ENCODE data around the gene TMC6.
"Not testable (repeated sequence)": the region's sequence is repeated elsewhere in the genome, so short reads cannot be mapped to it uniquely, and the experiment has no call there.

Gene TMC6

DNA sequence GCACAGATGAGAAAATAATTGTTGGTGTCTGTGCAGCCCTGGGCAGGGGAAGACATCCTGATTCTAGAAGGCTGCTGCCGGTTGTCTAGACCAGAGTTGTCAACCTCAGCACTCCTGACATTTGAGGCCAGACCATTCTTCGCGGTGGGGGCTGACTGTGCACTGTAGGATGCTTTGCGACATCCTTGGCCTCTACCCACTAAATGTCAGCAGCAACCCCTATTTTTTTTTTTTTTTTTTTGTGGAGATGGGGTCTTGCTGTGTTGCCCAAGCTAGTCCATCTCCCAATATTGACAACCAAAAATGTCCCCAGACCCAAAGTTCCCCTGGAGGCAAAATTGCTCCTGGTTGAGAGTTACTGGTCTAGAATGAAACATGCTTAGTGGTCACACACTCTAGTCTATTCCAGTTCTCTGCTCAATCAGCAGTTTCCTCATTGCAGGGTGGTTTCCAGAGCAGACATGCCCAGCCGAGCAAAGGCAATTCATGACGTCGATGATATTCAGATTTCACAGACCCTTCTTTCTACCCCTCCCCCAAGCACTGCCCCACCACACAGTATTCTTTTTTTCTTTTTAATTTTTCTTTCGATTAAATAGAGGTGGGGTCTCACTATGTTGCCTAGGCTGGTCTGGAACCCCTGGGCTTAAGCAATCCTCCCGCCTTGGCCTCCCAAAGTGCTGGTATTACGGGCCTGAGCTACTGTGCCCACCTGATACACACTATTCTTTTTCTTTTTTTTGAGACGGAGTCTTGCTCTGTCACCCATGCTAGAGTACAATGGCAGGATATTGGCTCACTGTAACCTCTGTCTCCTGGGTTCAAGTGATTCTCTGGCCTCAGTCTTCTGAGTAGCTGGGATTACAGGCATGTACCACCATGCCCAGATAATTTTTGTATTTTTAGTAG is 26.6 kb upstream of the TMC6 start:
- DNase-seq, result no peak

DNA sequence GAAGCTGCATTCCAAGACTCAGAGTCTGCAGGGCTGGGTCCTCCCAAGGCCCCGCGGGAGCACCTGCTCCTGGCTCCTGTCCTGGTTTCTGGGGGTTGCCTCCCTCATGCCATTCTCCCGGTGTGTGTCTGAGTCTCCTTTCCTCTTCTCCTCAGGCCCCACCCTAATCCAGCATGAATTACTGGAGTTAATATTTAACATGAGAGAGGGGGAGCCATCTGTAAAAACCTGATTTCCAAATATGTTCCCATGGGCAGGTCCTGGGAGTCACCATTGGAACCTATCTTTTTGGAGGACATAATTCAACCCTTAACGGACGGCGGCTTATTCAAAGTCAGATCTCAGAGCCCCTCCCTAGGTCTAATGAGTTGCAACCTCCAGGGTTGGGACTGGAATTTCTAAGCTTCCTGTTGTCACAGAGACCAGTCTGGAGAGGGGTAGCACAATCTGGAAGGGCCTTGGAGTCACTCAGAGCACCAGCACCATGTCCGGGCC is 23.0 kb upstream of the TMC6 start:
- DNase-seq, result no peak

DNA sequence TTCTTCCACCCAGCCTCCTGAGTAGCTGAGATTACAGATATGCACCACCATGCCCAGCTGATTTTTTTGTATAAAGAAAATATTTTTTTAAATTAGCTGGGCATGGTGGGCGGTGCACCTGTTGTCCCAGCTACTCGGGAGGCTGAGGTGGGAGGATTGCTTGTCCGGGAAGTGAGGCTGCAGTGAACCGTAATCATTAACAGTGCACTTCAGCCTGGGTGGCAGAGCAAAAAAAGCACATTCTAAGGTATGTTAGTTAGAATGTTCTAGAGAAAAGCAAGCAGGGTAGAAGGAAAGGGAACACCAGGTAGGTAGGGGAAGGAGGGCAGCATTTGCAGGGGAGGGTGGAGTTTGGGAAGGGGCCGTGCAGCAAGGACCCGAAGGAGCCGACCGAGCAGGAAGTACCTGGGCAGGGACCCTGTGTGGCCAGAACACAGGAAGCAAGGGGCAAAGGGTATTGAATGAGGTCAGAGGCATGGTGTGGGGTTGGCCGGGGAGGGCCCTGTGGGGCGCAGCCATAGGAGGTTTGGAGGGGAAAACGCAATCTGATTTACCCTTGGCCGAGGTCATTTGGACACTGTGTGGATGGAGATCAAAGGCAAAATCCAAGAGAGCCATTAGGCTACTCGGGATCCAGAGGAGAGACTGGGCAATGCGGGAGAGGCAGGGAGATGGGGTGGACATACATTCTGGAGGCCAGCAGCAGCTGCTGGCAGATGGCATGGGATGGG is 19.9 kb upstream of the TMC6 start:
- no peak for DNase-seq

DNA sequence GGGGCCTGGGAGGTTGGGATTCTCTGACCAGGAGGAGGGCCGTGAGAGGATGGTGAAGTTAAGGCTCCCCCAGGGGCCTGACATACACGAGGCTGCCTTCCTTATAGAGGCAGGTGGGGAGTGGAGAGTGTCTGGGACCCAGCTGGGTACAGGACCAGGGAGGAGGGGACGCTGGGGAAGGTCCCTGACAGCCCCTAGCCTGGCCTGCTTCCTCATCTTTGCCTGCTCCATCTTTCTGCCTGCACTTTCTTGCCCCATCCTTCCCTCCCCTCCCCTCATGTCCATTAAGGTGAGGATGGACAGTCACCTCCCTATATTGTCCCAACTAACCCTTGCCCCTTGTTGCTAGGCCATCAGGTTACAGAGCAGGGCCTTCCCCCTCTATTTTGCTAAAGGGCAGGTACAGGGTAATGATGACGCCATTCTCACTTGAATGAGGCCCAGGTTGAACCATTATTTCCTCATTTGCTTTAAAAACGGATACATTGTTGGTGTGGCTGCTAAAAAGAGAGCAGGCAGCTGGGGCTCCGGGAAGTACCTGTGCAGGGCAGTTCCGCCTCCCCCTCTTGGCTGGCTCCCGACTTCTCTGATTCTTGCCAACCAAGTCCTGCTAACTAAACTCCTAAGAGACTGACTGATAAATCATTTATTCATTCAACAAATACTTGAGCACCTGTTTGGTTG is 18.9 kb upstream of the TMC6 start:
- no peak for DNase-seq

DNA sequence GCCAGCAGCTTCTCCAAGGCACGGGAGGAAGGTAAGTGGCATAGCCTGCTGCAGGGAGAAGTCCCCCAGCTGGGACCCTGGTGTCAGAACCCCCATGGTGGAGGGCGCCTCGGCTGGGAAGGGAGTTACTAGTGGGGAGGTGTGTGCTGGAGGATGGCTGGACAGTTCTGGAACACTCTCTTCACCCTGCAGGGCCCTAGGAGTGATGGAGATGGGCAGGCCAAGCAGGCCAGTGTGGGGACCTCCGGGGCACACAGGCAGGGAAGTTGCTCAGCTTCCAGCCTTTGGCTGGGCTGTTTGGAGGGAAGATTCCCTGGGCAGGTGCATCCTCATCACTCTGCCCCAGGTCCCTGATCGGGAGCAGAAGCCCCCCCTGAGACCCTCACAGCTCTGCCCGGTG is 18.3 kb upstream of the TMC6 start:
- DNase-seq, result no peak

DNA sequence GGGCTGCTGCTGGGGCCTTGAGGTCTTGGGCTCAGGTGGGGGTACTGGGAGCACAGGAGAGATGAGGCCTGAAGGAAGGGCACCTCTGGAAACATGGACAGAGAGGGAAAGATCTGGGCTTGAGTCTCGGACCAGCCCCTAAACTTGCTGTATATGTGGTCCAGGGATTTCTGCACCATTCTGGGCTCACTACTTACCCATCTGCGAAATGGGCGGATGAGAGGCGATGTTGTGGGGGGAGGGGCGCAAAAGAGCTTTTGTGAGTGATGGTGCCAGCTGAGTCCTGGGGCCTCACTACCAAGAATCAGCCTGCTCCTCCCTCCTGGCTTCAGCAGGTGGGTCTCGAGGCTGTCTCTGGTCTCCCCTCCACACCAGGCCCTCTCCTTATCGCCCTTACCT is 17.9 kb upstream of the TMC6 start:
- no peak for DNase-seq

DNA sequence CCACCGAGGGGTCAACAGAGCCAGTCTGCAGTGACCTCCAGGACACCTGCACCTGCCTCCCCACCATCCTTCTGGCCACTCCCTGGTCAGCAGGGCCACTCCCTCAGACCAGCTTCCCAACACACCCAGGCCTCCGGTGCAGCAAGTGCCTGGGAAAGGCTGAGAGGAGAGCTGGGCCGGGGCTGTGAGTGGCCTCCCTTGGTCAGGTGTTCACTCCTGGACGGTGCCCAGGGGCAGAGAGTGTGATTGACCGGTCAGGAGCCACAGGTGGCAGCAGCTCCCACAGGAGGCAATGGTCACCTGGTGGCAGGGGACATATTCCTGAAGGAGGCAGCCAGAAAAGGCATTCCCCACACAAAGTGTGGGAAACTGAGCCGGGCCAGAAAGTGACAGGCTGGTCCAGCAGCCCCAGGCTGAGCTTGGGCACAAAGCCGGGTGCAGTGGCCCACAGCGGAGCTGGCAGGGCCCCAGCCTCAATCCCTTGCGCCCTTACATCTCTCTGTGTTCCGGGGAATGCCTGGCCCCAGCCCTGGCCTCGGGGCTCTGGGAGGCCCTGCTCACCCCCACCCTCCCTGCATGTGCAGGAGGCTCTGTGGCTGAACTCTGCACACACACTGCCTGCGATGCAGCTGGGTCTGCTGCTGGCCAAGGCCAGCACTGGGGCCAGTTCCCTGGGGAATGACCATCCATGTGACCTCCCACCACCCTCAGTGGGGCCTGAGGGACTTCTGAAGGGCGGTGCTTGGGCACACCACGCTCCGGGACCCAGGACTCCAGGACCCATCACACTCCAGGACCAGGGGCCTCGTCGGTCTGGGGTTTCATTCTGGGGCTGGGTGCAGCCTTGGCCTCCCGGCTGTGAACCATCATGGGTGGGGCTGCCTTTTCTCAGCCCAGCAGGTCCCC is 16.4 kb upstream of the TMC6 start:
- DNase-seq, result no peak

DNA sequence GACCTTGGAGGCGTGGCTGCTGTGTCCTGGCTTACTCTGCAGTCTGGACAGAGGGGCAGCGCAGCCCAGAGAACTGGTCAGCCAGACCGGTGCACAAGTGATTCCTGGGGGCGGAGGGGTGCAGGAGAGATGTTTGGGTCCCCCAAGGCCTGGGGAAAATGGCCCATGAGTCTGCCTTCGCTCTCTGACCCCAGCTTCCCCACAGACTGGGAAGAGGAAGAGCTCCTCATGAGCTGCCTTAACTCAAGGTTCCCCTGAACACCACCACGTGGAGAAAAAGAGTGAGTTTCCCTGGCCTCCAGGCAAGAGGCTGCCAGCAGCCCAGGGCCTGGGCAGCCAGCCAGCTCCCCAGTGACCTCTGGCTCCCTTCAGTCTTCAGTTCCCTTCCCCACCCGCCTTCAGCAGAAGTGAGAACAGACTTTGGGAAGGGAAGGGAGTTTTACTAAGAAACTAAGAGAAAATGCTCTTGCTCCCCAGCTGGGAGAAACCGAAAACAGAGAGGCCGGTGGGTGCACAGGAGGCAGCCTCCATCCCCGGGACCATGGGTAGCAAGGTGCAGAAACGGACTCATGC is 15.7 kb upstream of the TMC6 start:
- peak; percentile 66 for DNase-seq

DNA sequence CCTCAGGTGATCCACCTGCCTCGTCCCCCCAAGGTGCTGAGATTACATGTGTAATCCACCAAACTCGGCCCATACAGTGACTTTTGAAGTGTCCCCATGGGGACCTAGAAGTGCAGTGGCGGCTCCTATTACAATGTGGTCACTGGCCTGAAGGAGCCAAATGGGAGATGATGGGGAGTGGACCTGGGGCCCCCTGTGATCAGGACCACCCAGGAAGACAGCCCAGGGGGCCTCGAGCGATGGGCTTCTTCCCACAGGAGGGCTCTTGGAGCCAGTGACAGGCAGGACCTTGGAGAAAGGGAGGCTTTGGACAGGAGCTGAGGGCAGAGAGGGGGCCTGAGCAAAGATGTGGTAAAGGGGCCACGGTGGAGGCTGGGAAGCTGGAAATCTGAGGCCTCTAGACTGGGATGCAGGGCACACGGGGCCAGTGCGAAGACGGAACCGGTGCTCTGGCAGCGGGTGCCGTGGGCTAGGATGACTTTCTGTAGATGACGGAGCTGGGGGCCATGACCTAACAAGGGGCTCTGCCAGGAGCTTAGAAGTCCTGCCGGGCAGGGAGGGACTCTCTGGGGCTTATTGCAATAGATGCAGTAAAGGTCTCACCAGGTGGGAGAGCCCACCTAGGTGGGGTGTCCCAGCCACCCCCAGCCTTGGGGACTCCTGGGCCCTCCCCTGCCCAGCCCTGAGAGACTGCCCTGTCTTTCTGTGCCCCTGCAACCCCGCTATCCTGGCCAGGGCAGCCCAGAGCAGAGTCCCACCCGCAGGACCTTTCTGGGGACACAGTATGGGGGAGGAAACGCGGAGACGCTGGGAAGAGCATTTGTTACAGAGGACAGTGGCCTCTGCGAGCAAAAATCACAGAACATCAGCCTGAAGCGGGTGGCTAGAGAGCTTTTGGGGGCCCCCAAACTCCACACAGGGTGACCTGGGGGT is 14.9 kb upstream of the TMC6 start:
- DNase-seq, result no peak

DNA sequence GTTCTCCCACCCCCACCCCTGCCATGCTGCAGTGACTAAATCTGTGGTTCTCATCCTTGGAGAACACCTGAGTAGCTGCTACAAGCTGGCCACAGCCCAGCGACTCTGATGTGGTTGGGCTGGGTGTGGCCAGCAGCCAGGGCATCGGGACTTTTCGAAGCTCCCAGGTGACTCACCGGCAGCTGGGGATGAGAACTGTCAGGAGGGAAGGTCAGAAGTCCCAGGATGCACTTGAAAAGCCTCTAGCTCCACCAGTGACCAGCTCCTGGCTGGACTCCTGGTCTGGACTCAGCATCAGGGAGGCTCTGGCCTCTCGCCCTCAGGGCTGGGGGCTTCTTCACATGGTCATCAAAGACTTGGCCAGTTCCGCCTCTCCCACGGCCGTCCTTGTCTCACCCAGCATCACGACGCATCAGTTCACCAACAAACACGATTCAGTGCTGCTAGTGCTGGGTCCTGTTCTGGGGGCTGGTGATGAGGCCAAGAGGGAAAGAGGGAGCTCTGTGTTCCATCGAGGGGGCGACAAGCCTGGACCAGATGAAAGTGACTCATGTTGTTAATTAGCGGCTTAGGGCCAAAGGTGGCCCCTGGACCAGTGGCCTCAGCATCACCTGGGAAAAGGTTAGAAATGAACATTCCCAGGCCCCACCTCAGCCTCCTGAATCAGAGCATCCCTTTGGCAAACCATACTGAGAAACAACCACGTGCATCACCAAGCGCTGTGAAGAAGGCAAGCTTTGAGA is 13.7 kb upstream of the TMC6 start:
- DNase-seq, result no peak

DNA sequence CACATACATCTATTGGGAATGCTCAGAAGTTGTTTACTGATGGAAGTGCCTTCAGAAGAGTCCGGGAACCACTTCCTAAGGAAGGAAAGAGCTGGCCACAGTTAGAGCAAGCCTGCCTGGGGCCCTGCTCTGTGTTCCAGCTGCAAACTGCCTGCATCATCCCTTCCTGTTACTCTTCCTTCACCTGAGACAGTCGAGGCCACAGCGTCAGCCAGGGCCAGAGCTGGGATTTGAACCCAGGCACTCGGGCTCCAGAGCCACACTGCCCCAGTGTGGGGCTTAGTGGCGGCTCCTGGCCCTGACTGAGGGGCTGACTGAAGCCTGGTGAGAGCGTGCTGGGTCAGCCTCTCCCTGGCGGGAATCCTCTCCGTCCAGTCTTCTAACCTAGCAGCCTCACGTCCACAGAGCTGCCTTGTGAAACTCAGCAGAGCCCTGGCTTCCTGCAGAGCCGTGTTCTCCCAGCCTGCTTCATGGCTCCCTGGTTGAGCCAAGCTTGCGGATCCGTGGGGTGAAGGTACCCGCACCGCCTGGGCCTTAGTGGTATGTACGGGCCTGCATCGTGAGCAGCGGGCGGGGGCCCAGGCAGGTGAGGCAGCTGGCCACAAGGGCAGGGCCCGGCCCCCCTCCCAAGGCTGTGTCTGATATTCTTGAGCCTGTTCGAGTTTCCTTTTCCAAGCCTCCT is 13.0 kb upstream of the TMC6 start:
- DNase-seq, result no peak

DNA sequence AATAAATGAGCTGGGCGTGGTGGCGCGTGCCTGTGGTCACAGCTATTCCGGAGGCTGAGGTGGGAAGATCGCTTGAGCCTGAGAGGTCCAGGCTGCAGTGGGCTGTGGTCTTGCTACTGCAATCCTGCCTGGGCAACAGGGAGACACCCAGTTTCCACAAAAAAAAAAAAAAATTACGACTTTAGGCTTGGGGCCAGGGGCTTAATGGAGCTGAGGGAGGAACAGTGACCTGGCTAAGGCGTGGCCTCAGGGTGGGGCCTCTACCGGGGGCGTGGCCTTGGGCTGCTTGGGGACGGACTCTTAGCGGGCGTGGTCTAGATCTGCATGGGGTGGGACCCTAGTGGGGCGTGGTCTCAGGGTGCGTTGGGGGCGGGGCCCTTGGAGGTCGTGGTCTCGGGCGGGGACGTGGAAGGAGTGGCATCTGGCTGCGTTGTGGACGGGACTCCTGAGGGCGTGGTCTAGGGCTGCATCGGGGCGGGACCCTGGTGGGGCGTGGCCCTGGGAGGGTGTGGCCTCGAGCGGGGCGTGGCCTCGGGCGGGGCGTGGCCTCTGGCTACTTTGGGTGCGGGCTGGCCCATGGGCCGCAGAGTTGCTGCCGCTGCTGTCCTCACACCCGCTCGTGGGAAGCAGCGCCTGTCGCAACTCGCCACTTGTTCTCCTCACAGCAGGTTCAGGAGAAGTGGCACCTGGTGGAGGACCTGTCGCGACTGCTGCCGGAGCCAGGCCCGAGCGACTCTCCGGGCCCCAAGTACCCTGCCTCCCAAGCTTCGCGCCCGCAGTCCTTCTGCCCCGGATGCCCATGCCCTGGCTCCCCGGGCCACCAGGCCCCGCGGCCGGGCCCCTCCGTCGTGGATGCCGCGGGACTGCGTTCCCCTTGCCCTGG is 11.9 kb upstream of the TMC6 start:
- peak; percentile 83 for DNase-seq

DNA sequence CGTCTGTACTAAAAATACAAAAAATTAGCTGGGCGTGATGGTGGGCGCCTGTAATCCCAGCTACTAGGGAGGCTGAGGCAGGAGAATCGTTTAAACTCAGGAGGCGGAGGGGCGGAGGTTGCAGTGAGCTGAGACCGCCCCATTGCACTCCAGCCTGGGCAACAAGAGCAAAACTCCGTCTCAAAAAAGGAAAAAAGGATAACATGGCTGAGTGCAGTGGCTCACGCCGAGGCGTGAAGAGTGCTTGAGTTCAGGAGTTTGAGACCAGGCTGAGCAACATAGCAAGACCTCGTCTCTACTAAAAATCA is 11.3 kb upstream of the TMC6 start:
- not testable (repeated sequence) for DNase-seq

DNA sequence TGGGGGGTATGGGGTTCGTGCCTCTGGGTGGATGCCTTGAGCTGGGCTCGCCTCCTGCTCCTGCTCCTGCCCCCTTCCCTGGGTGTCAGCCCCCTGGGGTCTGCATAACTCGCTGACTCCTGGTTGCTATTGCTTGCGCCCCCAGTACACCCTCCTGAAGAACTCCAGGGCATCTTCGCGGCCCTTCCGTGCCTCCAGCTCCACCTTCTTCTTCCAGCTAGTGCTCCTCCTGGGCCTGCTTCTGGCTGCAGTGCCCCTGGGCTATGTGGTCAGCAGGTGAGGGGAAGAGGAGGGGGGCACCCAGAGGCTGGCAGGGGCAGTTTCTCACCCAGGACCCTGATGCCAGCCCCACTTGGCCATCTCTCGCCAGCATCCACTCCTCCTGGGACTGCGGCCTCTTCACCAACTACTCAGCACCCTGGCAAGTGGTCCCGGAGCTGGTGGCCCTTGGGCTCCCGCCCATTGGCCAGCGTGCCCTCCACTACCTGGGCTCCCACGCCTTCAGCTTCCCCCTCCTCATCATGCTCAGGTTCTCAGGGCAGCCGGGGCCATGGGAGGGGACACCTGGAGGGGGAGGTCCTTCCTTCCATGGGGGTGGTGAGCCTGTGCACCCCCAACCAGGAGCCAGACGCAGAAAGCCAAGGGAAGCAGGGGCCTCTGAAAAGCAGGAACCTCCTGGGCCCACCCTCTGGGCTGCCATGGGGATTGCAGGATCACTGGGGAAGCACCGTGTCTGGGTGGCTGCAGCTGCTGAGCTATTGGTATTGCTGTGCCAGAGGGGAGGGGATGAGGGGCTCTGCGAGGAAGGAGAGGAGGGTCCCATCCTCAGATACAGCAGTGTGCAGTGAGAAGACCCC is 9.9 kb upstream of the TMC6 start:
- DNase-seq, result no peak

DNA sequence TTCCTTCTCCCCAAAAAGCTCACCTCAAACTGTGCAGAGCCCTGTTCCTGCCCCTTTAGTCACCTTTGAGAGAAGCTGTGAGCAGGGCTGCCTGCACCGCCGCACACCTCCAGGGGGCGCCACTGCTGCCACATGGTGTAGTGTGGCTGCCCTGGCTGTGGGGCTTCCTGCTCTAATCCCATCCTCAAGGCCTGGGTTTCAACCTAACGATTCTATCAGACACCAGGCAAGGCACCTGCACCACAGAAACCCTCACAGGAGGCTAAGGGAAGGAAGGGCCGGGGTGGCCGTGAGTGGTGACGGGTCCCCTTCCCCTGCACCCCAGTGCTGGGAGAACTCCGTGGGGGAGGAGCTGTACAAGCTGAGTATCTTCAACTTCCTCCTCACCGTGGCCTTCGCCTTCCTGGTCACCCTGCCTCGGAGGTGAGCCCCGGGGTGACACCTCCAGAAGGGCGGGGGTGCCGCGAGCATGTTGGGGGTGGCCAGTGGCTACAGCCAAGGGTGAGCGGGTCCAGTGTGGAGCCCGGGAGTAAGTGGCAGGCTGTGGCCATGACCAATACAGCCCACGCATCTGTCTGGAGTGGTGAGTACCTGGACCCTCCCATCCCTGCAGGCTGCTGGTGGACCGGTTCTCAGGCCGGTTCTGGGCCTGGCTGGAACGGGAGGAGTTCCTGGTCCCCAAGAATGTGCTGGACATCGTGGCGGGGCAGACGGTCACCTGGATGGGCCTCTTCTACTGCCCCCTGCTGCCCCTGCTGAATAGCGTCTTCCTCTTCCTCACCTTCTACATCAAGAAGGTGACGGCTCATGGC is 9.0 kb upstream of the TMC6 start:
- DNase-seq, result no peak

DNA sequence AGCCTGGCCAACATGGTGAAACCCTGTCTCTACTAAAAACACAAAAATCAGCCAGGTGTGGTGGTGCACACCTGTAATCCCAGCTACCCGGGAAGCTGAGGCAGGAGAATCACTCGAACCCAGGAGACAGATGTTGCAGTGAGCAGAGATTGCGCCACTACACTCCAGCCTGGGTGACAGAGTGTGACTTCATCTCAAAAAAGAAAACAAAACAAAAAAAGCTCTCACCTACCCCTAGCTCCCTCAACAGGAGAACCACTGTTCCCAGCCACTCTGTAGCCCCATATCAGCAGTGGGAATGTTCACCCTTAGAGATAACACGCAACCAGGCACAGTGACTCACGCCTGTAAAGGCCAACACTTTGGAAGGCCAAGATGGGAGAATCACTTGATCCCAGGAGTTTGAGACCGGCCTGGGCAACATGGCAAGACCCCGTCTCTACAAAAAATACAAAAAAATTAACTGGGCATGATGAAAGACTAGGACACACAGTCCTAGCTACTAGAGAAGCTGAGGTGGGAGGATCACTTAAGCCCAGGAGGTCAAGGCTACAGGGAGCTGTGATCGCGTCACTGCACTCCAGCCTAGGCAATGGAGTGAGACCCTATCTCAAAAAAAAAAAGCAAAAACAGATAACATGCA is 7.4 kb upstream of the TMC6 start:
- DNase-seq, result no peak
